H1 (cell line): ENCODE data around the gene SMIM44. TPM values are rescaled to one million over a fixed set of nuclear protein-coding genes. Genes with fewer than 3 reads are reported as not detected.

ENCODE experiments used
- EGR1 ChIP-seq: IDR thresholded peaks from 2 replicates; pipeline ENCODE4 v1.6.1; 2011; ENCODE audit warnings: low read depth, low read length, borderline replicate concordance
- HDAC2 ChIP-seq, 2 experiments: fragments of 300-600 bp in 1 of 2; sonication (generic) in 1 of 2; IDR thresholded peaks; 2 replicates each; pipeline ENCODE4 v1.6.1; 2011 to 2012; ENCODE audit warnings: low read depth in 2 of 2, low read length in 2 of 2, mild to moderate bottlenecking in 2 of 2, moderate library complexity in 2 of 2, borderline replicate concordance in 1 of 2, inconsistent platforms in 1 of 2
- NANOG ChIP-seq: IDR thresholded peaks from 2 replicates; pipeline ENCODE4 v1.6.1; 2011; ENCODE audit warnings: low read length, low read depth, mild to moderate bottlenecking, inconsistent platforms; ENCODE audit not compliant: insufficient read depth, poor library complexity, severe bottlenecking
- TAF1 ChIP-seq: IDR thresholded peaks from 2 replicates; pipeline ENCODE4 v1.6.1; 2011; ENCODE audit warnings: mild to moderate bottlenecking, low read depth, low read length
- polyA plus RNA-seq, 7 experiments: library from polyadenylated mRNA; depleted of rRNA in 3 of 7; stranded (reverse) in 5 of 7; unstranded in 2 of 7; fragments of >200 nt in 5 of 7; fragments of 200-250 nt in 2 of 7; gene quantifications; 1 replicate in 5 of 7; 2 replicates in 1 of 7; 4 replicates in 1 of 7; pipeline versions ENCODE4 v1.2.1 to v1.2.3, GENCODE V29; 2011 to 2013; ENCODE audit warnings: missing spikeins in 2 of 7, mixed read lengths in 2 of 7
- total RNA-seq: library from RNA; stranded (reverse); fragmentation: NEBNext Ultra II Directional; extraction: Animal tissue kit (Norgen Biotek cat#: 25700); gene quantifications from 2 replicates; pipeline ENCODE4 v1.2.1, GENCODE V29; 2021
- TF ChIP-seq, protein P1 (sequence below): IDR thresholded peaks from 2 replicates; pipeline ENCODE4 v1.6.1; 2011; ENCODE audit warnings: low read depth, mild to moderate bottlenecking, low read length; ENCODE audit not compliant: insufficient read depth
- TF ChIP-seq, protein P2 (sequence below), 3 experiments: IDR thresholded peaks; 1 replicate in 2 of 3; 2 replicates in 1 of 3; pipeline versions ENCODE4 v1.5.1 to v1.6.1; 2011; ENCODE audit warnings: low read length in 3 of 3, mild to moderate bottlenecking in 3 of 3, inconsistent platforms in 2 of 3, low read depth in 1 of 3, moderate library complexity in 1 of 3; ENCODE audit not compliant: insufficient read depth in 1 of 3; ENCODE audit errors: control extremely low read depth in 1 of 3

SMIM44 gene
- total and polyA plus RNA-seq, 2 of the 8 experiments (the other 6 are each of a cell fraction or from before 2014, with no cell fraction given), result not detected

DNA sequence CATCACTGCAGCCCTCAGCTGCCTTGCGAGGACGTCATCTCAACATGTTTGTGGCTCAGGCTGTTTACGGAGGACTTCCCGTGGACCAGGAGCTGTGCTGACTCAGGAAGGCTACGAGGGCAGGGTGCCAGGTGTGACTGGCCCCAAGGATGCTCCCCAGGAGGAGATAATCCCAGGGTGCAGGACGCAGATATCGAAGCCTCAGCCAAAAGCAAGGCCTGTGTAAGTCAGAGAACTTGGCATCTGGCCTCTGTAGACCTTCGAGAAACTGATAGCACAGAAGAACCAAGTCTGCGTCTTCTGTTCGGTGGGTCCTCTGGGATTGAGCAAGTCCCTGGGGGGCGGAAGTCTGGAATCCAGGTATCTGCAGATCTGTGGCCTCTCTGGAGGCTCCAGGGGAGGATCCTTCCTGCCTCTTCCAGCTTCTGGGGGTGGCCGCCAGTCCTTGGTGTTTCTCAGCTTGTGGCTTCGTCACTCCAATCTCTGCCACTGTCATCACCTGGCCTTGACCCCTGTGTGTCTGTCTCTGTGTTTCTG, 19.9 kb upstream of the SMIM44 start (continued):
- TF ChIP-seq, protein P1, sequence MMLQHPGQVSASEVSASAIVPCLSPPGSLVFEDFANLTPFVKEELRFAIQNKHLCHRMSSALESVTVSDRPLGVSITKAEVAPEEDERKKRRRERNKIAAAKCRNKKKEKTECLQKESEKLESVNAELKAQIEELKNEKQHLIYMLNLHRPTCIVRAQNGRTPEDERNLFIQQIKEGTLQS, result no peak
- no peak for TF ChIP-seq TAF1
- TF ChIP-seq, protein P2, sequence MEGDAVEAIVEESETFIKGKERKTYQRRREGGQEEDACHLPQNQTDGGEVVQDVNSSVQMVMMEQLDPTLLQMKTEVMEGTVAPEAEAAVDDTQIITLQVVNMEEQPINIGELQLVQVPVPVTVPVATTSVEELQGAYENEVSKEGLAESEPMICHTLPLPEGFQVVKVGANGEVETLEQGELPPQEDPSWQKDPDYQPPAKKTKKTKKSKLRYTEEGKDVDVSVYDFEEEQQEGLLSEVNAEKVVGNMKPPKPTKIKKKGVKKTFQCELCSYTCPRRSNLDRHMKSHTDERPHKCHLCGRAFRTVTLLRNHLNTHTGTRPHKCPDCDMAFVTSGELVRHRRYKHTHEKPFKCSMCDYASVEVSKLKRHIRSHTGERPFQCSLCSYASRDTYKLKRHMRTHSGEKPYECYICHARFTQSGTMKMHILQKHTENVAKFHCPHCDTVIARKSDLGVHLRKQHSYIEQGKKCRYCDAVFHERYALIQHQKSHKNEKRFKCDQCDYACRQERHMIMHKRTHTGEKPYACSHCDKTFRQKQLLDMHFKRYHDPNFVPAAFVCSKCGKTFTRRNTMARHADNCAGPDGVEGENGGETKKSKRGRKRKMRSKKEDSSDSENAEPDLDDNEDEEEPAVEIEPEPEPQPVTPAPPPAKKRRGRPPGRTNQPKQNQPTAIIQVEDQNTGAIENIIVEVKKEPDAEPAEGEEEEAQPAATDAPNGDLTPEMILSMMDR (IDR thresholded peaks at IDR 0.05; ENCODE audit: control extremely low read depth in 1 of 3, insufficient read depth in 1 of 3, low read depth in 1 of 3, low read length in 3 of 3), result no peak
- no peak for TF ChIP-seq EGR1
- TF ChIP-seq NANOG, result no peak
- no peak for TF ChIP-seq HDAC2 (IDR thresholded peaks at IDR 0.05; ENCODE audit: borderline replicate concordance in 1 of 2, low read depth in 2 of 2, low read length in 2 of 2)
